Measurements from ENCODE around the gene HS3ST5.
"Not testable (repeated sequence)": the region's sequence is repeated elsewhere in the genome, so short reads cannot be mapped to it uniquely, and the experiment has no call there.

The HS3ST5 gene

GRCh38 chr6:114276783-114277182 is 66.0 kb downstream of the HS3ST5 start:
- DNase-seq (ENCODE audit: low spot score), result no peak

- no peak for DNase-seq (ENCODE audit: low spot score)
These were observed 68.0 kb downstream of the HS3ST5 start for GRCh38 chr6:114274836-114275235.

- DNase-seq (ENCODE audit: low spot score), result no peak
These were observed 70.2 kb downstream of the HS3ST5 start for GRCh38 chr6:114272582-114272981.

GRCh38 chr6:114271405-114271804 is 71.4 kb downstream of the HS3ST5 start:
- no peak for DNase-seq (ENCODE audit: low spot score)

- no peak for DNase-seq (ENCODE audit: low spot score)
These were observed 74.9 kb downstream of the HS3ST5 start for GRCh38 chr6:114267897-114268296.

GRCh38 chr6:114260810-114261209 is 82.0 kb downstream of the HS3ST5 start:
- no peak for DNase-seq (ENCODE audit: low spot score)

GRCh38 chr6:114258376-114258775 is 84.4 kb downstream of the HS3ST5 start:
- no peak for DNase-seq (ENCODE audit: low spot score)

- DNase-seq (ENCODE audit: low spot score), result no peak
These were observed 89.4 kb downstream of the HS3ST5 start for GRCh38 chr6:114253431-114253830.

- no peak for DNase-seq (ENCODE audit: low spot score)
These were observed 93.3 kb downstream of the HS3ST5 start for GRCh38 chr6:114249522-114249921.

- DNase-seq (ENCODE audit: low spot score), result no peak
These were observed 95.7 kb downstream of the HS3ST5 start for GRCh38 chr6:114247101-114247500.

GRCh38 chr6:114240796-114241195 is 102.0 kb downstream of the HS3ST5 start:
- no peak for DNase-seq (ENCODE audit: low spot score)

GRCh38 chr6:114228675-114229074 is 114.1 kb downstream of the HS3ST5 start:
- no peak for DNase-seq (ENCODE audit: low spot score)

GRCh38 chr6:114227944-114228468 is 114.8 kb downstream of the HS3ST5 start:
- DNase-seq (ENCODE audit: low spot score), result no peak

- DNase-seq (ENCODE audit: low spot score), result no peak
These were observed 122.6 kb downstream of the HS3ST5 start for GRCh38 chr6:114220241-114220640.

GRCh38 chr6:114218437-114219340 is 124.1 kb downstream of the HS3ST5 start:
- DNase-seq (ENCODE audit: low spot score), result no peak

GRCh38 chr6:114217996-114218395 is 124.8 kb downstream of the HS3ST5 start:
- DNase-seq (ENCODE audit: low spot score), result not testable (repeated sequence)

- no peak for DNase-seq (ENCODE audit: low spot score)
These were observed 125.9 kb downstream of the HS3ST5 start for GRCh38 chr6:114216789-114217467.

GRCh38 chr6:114210467-114210866 is 132.4 kb downstream of the HS3ST5 start:
- DNase-seq (ENCODE audit: low spot score), result no peak

GRCh38 chr6:114203460-114203859 is 139.4 kb downstream of the HS3ST5 start:
- DNase-seq (ENCODE audit: low spot score), result no peak

GRCh38 chr6:114202389-114202788 is 140.4 kb downstream of the HS3ST5 start:
- no peak for DNase-seq (ENCODE audit: low spot score)

GRCh38 chr6:114200891-114201290 is 141.9 kb downstream of the HS3ST5 start:
- DNase-seq (ENCODE audit: low spot score), result no peak

GRCh38 chr6:114195631-114196403 is 147.0 kb downstream of the HS3ST5 start:
- DNase-seq (ENCODE audit: low spot score), result no peak
